PC-3 (cell line): Measurements from ENCODE around the gene NNAT.

Source experiments
- EZH2 ChIP-seq: fragments of 300-600 bp; sonication (generic); IDR thresholded peaks from one replicate; pipeline ENCODE4 v1.6.1; 2017; ENCODE audit warnings: antibody characterized with exemption, mild to moderate bottlenecking, low read length; ENCODE audit not compliant: unreplicated experiment
- EZH2phosphoT487 ChIP-seq: fragments of 300-600 bp; sonication (generic); IDR thresholded peaks from 2 replicates; pipeline ENCODE4 v1.6.1; 2018; ENCODE audit warnings: mild to moderate bottlenecking, antibody characterized with exemption, low read length, borderline replicate concordance
- TF ChIP-seq, protein P1 (sequence below): fragments of 300-600 bp; sonication (generic); conservative IDR thresholded peaks from 2 replicates; pipeline ENCODE4 v1.5.1; 2017; ENCODE audit warnings: antibody characterized with exemption, low read depth, mild to moderate bottlenecking, low read length

DNA sequence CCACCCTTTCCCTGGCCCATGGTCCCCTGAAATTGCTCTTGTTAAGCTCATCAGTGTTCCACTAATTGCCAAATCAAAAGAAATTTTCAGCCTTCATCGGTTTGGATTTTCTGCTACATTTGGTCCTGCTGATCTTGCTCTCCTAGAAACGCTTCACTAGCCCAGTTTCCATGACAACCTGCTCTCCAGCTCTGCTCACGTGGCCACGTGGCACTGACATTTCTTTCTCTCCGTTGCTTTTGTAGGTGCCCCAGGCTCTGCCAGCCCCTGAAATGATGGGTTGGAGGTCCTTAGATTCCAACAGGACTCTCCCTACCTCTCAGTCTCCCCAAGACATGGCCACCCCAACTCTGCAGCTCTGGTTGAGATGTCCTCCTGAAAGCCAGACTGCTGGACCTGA is 45.8 kb upstream of the NNAT start:
- TF ChIP-seq, protein P1, sequence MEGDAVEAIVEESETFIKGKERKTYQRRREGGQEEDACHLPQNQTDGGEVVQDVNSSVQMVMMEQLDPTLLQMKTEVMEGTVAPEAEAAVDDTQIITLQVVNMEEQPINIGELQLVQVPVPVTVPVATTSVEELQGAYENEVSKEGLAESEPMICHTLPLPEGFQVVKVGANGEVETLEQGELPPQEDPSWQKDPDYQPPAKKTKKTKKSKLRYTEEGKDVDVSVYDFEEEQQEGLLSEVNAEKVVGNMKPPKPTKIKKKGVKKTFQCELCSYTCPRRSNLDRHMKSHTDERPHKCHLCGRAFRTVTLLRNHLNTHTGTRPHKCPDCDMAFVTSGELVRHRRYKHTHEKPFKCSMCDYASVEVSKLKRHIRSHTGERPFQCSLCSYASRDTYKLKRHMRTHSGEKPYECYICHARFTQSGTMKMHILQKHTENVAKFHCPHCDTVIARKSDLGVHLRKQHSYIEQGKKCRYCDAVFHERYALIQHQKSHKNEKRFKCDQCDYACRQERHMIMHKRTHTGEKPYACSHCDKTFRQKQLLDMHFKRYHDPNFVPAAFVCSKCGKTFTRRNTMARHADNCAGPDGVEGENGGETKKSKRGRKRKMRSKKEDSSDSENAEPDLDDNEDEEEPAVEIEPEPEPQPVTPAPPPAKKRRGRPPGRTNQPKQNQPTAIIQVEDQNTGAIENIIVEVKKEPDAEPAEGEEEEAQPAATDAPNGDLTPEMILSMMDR = no peak
- no peak for TF ChIP-seq EZH2phosphoT487
- no peak for TF ChIP-seq EZH2
